DND-41 (cell line): ENCODE results near the gene TBC1D30.

Experiments
- EZH2 ChIP-seq: IDR thresholded peaks from 3 replicates; pipeline ENCODE4 v1.6.1; 2012; ENCODE audit warnings: borderline replicate concordance, low read depth, mild to moderate bottlenecking, moderate library complexity, low read length, inconsistent platforms; ENCODE audit not compliant: severe bottlenecking
- TF ChIP-seq, protein P1 (sequence below): IDR thresholded peaks from 2 replicates; pipeline ENCODE4 v1.5.1; 2012; ENCODE audit warnings: borderline replicate concordance, low read length, moderate library complexity, mild to moderate bottlenecking; ENCODE audit not compliant: poor library complexity, severe bottlenecking; ENCODE audit errors: extremely low read depth

DNA sequence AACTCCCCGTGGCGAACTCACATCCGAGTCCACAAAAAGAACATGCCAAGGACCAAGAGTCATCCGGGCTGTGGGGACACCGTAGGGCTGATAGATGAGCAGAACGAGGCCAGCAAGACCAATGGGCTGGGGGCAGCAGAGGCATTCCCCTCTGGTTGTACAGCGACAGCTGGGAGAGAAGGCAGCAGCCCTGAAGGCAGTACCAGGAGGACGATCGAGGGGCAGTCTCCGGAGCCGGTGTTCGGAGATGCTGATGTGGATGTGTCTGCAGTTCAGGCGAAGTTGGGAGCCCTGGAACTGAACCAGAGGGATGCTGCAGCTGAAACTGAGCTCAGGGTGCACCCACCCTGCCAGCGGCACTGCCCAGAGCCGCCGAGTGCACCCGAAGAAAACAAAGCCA, 50.7 kb downstream of the TBC1D30 start:
- TF ChIP-seq, protein P1, sequence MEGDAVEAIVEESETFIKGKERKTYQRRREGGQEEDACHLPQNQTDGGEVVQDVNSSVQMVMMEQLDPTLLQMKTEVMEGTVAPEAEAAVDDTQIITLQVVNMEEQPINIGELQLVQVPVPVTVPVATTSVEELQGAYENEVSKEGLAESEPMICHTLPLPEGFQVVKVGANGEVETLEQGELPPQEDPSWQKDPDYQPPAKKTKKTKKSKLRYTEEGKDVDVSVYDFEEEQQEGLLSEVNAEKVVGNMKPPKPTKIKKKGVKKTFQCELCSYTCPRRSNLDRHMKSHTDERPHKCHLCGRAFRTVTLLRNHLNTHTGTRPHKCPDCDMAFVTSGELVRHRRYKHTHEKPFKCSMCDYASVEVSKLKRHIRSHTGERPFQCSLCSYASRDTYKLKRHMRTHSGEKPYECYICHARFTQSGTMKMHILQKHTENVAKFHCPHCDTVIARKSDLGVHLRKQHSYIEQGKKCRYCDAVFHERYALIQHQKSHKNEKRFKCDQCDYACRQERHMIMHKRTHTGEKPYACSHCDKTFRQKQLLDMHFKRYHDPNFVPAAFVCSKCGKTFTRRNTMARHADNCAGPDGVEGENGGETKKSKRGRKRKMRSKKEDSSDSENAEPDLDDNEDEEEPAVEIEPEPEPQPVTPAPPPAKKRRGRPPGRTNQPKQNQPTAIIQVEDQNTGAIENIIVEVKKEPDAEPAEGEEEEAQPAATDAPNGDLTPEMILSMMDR: no peak
- TF ChIP-seq EZH2: no peak
